ENCODE data around the gene RPS6KA2.
A peak's percentile ranks its signal among the peaks of the same experiment; 100 is the strongest.

Gene RPS6KA2

DNA sequence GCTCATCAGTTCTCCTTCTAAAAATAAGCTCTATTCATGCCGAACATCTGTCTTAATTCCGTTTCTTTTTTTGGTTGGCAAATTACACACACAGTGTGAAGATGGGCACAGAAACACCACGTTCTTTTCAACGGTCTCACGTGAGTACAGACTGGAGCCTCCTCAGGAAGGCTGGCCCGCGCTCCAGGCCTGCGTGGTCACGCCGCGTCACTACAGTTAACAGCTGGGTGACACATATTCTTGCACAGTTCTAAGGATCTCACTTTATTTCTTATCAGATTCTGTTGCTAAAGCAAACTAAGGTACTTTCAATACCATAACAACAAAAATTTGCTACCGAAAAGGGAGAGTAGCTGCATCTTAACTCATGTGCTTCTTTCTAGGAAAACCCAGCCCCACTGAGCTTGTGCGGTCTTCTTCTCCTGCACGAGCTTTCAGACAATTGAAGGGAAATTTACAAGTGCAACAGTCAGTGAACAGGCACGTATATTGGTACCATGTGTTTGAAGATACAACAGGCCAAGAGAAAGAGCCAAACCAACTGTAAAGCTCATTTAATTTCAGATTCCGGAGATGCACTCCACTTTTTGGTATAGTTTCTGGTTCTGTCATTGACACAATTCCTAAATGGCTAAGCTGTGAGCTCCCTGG lies 188.7 kb downstream of the RPS6KA2 start:
- no peak for DNase-seq

DNA sequence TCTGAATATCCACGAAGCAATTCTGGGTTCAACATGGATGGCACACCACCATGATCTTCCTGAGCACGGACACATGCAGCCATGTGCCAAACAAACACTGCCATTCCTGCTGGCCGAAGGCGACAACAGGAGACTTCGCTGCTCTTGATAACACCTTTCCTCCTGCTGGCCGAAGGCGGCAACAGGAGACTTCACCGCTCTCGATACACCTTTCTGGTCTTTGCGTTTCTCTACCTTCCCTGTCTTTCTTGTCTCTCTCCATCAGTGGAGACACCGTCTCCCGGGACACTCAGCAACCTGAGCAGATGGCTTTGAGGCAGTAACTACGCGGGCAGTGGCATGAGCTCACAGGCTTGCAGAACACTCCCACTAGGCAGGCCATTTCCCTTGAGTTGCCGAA lies 189.4 kb downstream of the RPS6KA2 start:
- no peak for DNase-seq

DNA sequence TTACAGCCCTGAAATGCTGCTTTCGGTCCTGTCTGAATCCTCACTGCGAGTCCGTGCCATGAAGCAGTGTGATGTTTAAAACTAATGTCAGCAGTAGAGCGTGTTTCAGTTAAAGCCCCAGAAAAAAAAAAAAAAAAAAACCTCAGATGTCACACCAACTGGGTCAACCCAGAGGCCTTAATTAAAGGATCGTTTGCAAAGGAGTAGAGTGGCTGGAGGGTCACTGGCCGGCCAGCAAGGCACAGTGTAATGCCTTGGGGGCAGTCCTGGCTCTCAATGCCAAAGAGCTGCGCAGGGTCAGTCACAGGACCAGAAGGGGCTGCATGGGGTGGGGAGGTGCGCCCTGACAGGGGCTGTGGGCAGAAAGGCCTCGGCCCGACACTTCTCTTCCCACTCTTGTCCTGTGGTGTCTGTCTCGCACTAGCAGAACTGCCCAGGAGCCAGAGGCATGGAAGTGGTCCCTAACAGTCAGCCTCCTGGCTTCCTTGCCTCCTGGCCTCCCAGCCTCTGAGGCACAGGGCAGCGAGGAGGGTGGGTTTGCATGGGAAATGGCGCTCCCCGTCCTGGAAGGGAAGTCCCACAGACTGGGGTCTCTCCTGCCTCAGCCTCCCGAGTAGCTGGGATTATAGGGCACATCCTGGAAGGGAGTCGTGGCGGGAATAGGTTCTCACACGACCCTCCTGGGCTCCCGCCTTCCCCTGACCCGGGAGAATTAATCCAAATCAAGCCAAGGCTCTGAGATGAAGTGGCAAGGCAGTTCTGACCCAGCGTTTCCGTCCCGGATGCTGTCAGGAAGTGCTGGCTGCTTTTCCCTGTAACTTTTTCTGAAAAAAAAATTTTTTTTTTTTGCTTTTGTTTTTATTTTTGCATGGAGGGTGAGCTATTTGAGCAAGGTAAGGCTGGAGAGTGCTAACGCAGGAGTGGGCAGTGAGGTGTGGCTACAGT lies 190.6 kb downstream of the RPS6KA2 start:
- DNase-seq, result no peak

DNA sequence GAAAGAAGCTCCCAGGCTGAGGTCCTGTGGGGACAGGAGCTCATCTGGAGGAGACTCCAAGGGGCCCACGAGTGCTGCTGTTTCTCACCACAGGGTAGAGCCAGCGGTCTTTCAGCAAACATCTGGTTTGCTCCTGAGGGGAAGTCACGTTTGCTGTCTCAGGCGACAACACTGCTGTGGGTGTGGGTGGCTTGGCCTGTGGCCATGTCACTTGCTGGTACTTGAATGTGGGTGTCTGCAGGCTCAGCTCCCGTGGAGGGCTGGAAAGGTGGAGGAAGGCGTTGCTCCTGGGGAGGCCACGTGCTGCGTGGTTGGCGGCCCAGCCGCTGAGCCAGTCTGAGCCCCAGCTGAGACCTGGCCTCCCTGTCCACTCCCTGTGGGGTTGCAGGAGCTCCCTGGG lies 191.5 kb downstream of the RPS6KA2 start:
- no peak for DNase-seq

DNA sequence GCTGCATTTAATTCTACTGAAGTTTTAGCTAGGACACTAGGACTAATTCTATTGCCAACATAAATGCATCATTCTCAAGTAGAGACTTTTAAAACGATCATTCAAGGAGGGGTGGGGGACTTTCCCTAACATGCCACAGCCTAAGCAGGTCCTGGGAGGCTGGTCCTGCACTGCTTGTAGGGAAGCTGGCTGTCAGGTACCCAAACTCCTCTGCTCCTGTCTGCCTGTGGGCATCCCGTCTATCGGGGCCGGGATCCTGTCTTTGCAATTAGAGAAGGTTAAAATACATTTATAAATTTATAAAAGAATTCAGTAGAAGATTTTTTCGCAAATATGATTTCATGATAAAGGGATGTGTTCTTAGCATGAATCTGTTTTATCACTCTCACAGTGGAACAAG lies 192.7 kb downstream of the RPS6KA2 start:
- no peak for DNase-seq

DNA sequence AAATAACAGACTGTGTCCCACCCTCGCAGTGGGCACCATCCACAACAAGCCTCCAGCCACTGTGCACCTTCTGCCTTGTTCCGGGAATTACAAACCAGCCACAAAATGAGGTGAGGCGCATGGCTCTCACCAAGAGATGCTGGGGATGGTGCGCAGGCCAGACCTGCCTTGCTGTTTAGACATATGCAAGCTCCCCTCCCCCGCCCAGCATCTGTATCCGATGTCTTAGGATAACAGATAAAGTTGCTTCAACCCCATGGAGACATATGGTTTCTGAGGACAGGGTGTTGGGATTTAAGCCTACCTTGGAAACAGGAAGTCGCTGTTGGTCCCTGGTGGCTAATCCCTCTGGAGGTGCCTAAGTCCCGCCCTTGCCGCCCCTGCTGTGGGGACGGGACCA lies 194.0 kb downstream of the RPS6KA2 start:
- no peak for DNase-seq

DNA sequence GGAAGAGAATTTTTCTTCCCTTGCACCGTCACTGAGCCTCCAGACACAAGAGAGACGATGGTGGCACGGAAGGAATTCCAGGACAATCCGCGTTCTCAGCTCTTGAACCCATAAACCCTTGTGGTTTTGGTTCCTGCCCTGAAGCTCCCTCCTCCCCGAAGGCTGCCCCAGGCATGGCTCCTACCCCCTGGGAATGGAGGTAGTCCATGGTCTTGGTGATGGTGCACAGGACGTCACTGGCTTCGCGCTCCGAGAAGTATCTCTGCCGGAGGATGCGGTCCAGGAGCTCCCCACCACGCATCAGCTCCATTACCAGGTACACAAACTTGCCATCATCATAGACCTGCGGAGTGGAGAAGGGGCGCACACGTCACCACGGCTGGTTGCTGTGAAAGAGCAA lies 196.8 kb downstream of the RPS6KA2 start:
- no peak for DNase-seq

DNA sequence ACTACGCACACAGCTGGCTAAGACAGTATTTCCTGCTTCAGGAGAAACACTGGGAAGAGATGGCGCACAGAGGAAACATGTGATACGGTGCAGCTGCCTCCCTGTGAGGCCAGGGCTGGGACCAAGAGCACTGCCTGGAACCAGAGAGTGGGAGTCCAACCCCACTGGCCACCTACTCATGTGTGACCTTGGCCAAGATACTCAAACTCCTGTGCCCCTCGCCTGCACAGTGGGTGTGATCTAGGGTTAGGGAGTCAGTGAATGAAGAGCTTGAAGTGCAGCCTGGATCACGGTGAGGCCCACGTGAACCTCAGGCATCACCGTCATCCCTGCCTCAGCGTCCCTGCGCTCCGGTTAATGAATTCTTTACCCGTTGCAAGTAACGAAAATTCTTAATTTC lies 202.6 kb downstream of the RPS6KA2 start:
- DNase-seq, result no peak

DNA sequence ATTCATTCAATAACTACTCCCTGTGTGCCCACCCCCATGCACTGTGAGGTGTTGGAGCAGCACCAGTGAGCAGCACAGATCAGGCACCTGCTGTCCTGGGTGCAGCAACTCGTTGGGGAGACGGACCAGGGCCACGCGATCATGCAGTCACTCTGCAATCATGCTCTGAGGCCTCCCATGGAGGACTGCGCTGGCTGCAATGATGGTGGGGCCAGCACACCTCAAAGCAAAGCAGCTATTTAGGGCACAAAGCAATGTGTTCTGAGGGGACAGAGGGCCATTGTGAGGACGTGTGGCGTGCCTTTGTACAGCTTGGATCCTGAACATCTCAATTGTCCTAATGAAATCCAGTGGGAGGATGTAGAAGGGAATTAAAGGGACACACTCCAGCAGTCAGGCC lies 203.3 kb downstream of the RPS6KA2 start:
- no peak for DNase-seq

DNA sequence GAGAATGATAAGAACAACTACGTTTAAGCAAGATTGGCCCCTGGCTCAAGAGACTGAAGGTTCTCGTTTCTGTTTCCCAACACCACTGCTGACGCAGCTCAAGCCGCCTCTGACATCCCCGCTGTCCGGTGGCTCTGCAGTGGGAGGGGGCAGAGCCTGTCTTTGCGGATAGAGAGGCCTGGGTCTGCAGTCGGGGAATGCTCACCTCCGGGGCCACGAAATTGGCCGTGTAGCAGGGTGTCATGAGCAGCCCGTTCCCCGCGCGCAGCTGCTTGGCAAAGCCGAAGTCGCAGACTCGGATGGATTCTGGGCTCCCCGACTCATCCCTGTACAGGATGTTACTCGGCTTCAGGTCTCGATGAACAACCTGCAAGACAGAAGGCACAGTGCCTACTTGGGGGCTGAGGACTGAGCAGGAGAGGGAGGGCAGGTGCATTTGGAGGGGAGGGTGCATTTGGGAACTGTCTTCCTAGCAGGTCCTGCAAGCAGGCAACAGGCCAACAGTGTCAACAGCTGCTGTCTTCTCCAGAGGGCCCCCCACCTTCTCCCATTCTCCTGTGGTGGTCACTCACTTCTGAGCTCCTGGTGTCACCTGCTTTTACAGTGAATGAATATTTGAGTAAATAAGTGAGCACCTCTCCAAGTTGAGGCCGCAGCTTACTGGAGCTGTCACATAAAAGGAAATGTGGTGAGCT lies 203.9 kb downstream of the RPS6KA2 start:
- no peak for DNase-seq

DNA sequence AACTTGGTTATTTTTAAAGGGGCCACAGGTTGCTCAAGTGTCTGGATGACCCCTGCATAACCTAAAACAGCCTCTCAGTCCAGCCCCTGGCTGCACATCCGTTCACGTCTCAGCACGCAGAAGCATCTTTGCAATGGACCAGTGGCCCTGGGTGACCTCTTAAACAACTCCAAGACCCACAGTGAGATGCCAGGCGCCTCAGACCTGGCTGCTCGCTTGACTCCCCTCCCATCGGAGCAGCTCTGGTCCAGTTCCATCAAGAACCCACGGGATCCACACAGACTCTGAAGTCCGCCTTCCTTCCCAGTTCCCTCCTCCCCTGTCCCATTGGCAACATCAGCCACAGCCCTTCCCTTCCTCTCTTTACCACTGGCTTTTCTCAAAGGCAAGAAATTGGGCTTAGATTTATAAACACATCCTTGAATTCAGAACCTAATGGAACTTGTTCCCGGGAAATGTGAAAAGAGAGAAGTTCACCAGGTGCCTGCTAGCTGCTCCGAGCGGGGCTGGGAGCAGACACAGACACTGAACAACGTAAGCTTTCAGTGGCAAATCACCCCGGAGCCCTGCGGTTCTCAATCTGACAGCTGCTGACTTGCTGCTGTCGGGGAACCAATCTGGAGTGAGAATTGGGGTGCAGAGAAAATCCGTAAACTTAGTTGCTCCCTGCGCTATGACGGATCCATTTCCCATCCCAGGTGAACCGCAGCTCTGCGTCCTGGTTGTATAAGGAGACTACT lies 204.7 kb downstream of the RPS6KA2 start:
- no peak for DNase-seq

DNA sequence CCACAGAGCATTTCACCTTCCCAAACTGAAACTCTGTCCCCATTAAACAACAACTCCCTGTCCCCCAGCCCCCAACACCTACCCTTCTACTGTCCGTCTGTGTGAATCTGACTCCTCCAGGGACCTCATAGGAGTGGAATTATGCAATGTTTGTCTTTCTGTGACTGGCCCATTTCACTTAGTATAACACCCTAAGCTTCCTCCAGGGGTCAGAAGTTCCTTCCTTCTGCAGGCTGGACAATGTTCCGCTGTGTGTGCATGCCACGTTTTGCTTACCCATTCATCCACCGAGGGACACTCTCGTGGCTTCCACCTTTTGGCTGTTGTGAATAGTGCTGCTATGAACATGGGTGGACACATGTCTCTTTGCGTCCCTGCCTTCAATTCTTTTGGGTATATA lies 206.7 kb downstream of the RPS6KA2 start:
- DNase-seq, result no peak

DNA sequence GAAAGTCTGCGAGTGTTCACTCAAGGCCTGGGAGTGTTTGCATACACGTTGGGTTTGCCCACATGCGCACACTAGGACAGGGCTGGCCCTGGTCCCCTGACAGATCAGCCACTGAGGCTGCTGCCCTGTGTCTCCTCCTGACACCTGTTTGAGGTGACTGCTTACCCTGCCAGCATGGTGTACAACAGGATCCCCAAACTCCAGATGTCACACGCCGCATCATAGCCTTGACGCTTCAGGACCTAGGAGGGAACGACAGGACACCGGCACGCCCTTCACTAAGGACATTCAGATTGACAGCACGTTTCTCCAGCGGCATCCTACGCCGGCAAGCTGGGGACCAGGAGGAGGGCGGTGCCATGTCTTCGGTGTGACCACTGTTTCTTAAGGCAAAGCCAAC lies 207.3 kb downstream of the RPS6KA2 start:
- no peak for DNase-seq

DNA sequence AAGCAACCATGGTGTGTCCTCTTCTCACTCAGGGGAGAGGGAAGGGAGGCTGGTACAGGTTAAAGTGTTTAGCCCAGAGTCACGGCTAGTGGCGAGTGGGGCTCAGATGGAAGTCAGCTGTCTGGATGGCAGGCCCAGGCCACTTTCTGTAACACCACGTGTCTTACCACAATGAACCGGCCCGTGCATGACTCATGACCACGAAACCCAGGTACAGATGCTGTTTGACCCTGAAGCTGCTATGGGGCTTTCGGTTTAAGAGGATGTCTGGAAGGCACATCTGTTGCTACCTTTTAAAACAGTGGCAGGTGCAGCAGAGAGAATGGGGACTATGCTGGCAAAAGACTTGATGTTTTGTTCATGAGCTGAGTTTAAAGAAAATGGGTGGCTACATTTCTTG lies 207.8 kb downstream of the RPS6KA2 start:
- peak in 3 of 4 experiments; percentile 21 to 45 (median 33) for DNase-seq

DNA sequence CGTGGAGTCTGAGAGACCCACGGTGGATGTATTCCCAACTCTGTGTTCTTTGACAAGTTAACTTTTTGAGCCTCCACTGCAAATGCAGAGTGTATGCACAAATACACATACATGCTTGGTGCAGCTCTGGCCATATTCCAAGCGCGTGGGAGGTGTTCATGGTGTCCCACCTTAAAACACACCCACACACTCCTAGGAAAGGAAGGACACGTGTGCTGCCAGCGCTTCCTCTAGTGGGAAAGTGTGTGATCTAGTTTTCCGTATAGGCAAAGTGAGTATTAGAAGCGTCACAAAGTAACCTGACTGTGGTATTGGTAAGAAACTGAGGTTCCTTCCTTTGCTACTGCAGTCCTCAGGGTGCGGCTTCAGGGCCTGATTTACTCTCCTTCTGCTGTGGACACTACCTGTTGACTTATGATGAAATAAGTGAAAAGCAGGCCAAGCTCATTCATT lies 208.3 kb downstream of the RPS6KA2 start:
- DNase-seq, result no peak

DNA sequence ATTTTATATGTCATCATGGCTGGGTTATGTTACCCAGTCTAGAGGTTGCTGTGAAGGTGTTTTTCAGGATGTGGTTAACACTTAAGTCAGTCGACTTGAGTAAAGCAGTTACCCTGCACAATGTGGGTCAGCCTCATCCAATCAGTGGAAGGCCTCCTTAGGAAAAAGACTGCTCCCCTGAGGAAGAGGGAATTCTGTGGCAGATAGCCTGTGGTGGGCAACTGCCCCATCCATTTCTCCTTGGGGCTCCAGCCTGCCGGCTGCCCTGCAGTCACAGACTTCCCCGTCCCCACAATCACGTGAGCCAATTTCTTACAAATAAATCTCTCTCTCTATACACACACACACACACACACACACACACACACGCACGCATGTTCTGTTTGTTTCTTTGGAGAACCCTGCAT lies 209.8 kb downstream of the RPS6KA2 start:
- no peak for DNase-seq

DNA sequence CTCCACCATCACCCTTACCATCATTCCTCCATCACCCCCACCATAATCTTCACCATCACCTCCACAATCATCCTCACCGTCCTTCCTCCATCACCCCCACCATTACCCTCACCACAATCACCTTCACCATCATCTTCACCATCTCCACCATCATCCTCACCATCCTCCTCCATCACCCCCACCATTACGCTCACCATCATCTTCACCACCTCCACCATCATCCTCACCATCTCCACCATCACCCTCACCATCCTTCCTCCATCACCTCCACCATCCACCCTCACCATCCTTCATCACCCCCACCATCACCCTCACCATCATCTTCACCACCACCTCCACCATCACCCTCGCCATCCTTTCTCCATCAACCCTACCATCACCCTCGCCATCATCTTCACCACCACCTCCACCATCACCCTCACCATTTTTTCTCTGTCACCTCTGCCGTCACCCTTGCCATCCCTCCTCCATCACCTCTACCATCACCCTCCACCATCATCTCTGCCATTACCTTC lies 211.2 kb downstream of the RPS6KA2 start:
- DNase-seq, result no peak

DNA sequence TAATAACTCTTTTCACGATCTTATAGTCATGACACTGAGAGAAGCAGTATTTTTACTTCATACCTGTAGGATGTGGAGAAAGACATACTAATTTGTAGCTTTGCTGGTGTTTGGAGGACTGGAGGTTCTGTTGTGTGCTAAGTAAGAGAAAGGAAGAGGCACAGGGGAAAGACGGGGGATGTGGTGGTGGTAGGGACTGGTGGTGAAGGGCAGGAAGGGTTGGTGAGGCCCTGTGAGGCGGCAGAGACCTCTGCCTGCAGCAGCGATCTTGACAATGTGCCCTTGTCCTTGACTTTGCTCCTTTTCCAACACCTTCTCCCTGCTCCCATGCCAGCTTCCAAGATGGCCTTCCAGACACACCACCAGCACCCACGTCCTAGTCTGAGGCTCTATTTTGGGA lies 211.7 kb downstream of the RPS6KA2 start:
- peak in 1 of 4 experiments; percentile 22 for DNase-seq

DNA sequence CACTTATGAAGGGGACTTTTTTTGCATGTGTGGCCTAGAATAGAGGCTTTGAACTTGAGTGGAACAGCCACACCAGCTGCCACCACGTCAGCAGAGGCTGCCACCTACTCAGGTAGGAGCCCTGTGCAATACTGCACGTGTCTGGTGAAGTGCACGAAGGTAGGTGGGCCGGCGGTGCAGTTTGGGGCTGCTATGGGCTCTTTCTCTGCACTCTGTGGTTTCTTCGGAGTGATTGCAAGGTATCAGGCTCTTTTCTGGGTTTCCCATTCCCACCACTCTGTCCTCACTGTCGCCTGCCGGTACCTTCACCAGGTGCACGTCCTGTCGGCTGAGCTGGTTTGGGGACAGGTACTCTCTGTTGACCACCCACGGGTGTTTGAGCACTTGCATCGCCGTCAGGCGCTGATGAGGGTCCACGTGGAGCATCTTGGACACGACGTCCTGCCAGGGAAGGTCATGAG lies 213.5 kb downstream of the RPS6KA2 start:
- DNase-seq, result no peak

DNA sequence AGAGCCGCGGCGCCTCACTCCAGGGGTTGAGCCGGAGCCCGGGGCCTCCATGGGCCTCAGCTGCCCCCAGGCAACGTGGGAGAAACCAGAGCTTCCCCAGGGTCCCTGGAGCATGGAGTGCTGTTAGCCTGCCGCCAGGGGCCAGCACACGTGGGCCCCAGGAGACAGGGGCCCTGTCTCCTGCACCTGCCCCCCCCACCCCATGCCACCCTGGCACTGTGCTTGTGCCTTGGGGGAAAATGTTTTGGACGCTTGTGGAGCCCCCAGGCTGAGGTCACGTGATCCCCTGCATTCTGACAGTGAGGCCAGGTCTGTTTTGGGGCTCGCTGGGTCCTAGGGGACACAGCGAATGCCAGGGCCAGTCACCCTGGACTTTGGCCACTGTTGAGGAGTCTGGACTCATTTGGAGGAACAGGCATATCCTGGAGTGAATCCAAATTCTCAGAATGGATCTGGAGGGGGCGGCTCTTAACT lies 214.1 kb downstream of the RPS6KA2 start:
- DNase-seq, result no peak

DNA sequence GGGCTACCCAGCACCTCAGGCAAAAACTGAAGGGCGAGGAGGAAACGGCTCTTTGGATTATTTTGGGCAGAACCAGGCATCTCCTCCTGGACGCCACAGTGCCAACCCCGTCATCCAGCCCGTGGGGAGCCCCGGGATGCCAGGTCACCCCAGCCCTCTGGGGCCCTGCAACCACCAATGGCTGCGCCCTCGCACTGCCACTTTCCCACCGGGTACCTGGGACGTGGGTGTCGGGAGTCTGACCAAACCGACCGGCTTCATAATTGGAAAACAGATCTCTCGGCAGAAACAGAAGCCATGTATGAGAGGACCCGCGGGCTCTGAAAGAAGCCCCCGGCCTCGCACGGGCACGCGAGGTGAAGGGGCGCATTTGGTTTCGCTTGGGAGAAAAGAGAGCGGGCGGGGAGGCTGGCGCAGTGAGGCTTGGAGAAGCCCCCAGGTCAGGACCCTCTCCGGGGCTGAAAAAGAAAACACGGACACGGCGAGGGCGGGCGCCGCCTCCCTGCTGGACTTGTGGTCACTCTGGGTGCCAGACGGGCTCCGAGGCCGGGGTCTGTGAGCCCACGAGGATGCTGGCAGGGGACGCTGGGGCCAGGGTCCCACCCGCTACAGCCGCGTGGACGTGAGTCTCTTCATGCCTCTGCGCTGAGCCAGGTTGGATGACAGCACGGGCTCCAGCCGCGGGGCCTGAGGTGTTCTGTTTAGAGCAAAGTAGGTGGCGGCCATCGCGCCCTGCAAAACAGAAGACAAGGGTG lies 214.7 kb downstream of the RPS6KA2 start:
- no peak for DNase-seq

DNA sequence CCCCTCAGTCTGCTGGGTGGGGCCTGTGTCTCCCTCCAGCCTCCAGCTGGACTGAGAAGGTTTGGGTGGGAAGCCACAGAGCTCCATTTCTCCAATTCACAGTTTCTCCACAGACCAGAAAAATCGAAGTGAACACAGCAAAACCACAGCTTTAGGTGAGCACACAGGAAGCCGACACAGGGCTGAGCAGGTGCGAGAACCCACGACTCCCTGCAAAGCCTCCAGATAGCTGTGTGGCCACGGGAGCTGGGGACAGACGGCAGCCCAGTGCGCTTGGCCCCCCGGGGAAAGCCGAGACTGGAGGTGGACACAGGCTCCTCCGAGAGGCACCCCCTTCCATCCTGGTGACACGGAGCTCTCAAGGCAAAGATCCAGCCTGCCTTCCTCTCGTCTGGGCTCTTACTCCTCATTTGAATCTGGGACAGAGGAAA lies 215.3 kb downstream of the RPS6KA2 start:
- DNase-seq, result peak in 1 of 4 experiments; percentile 19

Measured in activated CD4-positive, CD25-positive, alpha-beta regulatory T cell (primary cell).